ENCODE results near the gene SMIM32.

- TF ChIP-seq CTCF (IDR thresholded peaks at IDR 0.05) (no peak), POLR2AphosphoS5 (IDR thresholded peaks at IDR 0.05) (peak in 1 of 3 donors; percentile 5), POLR2A (IDR thresholded peaks at IDR 0.05) (no peak)
Measured at GRCh38 chr5:136192015-136192525, 892 bp downstream of the SMIM32 start.
